HG03103 (cell line): ENCODE results near the gene IQGAP2.
"Not testable (repeated sequence)": the region's sequence is repeated elsewhere in the genome, so short reads cannot be mapped to it uniquely, and the experiment has no call there.

Experiments used
- ATAC-seq: cut with Tn5 transposase; IDR thresholded peaks from one replicate; pipeline ENCODE4 v1.9.1; 2021; ENCODE audit warnings: low read depth; ENCODE audit not compliant: unreplicated experiment

The IQGAP2 gene

DNA sequence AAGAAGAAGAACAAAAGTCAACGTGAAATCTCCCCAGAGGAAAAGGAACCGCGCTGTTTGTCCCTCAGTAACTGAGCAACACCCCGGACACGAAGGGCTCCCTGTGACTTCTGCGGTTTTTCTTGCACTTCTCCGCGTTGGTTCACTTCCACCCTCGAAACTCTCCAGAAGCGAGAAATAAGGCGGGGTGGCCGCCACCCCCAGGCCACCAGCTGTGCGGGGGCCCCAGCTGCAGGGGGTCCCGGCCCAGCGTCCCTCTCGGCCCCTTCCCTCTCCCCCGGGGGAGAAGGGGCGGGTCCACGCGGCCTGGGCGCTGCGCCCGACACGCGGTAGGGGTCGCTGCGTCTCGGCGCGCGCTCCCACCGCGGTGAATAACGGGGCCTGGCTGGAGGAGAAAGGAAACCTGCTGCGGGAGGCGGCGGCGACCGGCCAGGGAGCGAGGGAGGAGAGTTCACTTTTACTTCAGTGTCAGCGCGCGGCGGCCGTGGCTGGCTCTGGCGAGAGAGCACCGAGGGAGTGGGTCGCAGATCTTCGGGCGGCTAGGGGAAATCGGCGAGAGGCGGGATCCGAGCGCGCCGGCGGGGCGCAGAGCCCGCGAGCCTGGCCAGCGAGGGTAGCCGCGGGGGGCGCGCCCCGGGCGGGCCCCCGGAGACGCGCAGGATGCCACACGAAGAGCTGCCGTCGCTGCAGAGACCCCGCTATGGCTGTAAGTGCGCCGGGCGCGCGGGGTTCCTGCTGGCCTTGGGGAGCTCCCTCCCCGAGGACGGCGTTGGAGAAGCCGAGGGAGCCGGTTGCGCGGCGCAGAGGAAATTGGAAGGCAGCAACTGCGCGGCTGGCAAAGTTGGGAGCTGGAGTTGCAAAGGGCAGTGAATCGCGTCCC is at the start of gene IQGAP2:
IQGAP2 (plus strand) TSS at position 400 of the 880 bp plus-strand sequence; CDS start at position 661, 261 bp downstream.
- peak; percentile 49 for ATAC-seq

GRCh38 chr5:76356887-76357286 is 46.2 kb upstream of the IQGAP2 start:
- ATAC-seq = no peak

GRCh38 chr5:76363352-76364225 is 39.5 kb upstream of the IQGAP2 start:
- ATAC-seq = no peak

GRCh38 chr5:76364226-76364589 is 38.9 kb upstream of the IQGAP2 start:
- no peak for ATAC-seq

- no peak for ATAC-seq
These were observed 37.5 kb upstream of the IQGAP2 start for GRCh38 chr5:76365561-76365960.

DNA sequence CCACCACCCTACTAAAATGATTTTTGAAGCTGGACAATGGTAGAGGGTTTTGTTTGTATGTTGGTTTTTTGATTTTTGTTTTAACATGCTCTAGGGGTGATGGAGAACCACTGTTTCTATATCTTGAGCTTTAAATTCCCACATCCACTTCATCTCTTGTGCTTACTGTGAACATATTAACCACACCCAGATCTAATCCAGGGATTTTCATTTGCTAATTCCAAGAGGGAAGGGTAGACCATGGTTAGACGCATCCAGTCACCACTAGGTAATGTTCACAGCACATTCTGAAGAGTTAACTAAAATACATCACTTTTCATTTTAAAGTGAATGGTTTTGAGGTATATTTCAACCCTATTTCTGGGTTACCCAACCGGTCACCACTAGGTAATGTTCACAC is 36.5 kb upstream of the IQGAP2 start:
- no peak for ATAC-seq

- ATAC-seq = no peak
These were observed 35.3 kb upstream of the IQGAP2 start for GRCh38 chr5:76367623-76368371.

DNA sequence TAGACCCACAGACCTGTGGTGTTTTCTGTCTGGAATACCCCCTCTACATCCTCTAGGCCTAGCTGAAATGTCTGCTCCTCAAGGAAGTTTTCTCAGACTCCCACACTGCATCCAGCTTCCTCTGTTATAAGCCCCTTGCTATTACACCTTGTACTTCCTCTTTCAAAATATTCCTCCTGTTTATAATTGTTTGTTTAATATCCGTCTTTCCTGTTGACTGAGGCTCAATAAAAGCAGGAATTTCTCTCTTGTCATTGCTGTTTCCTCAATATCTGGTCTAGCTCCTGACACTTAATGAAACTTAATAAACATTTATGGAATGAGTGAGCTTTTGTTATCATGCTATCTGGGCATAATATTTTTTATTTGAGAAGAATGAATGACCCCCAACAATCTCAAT is 34.1 kb upstream of the IQGAP2 start:
- ATAC-seq = no peak

- not testable (repeated sequence) for ATAC-seq
These were observed 33.4 kb upstream of the IQGAP2 start for GRCh38 chr5:76369668-76370067.

GRCh38 chr5:76371960-76372322 is 31.1 kb upstream of the IQGAP2 start:
- no peak for ATAC-seq

- ATAC-seq = no peak
These were observed 30.6 kb upstream of the IQGAP2 start for GRCh38 chr5:76372323-76373054.

DNA sequence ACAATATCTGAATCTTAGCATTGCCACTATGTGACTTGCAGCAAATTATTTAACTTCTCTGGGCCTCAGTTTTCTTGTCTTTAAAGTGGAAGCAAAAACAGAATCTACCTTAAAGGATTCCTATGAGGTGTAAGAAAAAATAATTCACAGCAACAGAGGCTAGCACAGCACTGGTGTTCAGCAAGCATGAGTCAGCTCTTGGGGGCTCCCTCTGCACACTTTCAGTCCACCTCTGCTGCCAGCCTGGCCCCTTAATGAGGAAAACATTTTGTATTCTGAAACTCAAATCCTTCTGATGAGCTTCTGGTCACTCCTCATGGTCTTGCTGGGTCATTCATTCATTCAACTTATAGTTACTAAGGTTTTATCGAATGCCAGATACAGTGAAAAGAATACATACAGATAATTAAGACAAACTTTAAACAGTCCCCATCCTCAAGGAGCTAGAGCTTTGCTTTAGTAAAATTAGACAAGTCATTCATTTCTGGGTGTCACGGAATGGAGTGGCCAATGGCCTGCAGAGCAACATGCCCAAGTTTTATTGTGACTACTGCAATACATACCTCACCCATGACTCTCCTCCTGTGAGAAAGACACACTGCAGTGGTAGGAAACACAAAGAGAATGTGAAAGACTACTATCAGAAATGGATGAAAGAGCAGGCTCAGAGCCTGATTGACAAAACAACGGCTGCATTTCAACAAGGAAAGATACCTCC is 26.8 kb upstream of the IQGAP2 start:
- ATAC-seq = no peak

DNA sequence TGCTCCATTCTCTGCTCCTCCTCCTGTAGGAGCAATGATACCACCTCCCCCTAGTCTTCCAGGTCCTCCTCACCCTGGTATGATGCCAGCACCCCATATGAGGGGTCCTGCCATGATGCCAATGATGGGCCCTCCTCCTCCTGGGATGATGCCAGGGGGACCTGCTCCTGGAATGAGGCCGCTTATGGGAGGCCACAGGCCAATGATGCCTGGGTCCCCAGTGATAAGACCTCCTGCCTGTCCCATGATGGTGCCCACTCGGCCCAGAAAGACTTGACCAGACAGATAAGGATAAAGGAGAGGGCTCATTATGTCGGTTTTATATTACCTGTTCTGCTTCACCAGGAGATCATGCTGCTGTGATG is 26.2 kb upstream of the IQGAP2 start:
- ATAC-seq = no peak

GRCh38 chr5:76378355-76378754 is 24.7 kb upstream of the IQGAP2 start:
- no peak for ATAC-seq

GRCh38 chr5:76379316-76379715 is 23.8 kb upstream of the IQGAP2 start:
- ATAC-seq = no peak

- no peak for ATAC-seq
These were observed 23.2 kb upstream of the IQGAP2 start for GRCh38 chr5:76379855-76380254.

GRCh38 chr5:76380346-76381066 is 22.6 kb upstream of the IQGAP2 start:
- no peak for ATAC-seq

DNA sequence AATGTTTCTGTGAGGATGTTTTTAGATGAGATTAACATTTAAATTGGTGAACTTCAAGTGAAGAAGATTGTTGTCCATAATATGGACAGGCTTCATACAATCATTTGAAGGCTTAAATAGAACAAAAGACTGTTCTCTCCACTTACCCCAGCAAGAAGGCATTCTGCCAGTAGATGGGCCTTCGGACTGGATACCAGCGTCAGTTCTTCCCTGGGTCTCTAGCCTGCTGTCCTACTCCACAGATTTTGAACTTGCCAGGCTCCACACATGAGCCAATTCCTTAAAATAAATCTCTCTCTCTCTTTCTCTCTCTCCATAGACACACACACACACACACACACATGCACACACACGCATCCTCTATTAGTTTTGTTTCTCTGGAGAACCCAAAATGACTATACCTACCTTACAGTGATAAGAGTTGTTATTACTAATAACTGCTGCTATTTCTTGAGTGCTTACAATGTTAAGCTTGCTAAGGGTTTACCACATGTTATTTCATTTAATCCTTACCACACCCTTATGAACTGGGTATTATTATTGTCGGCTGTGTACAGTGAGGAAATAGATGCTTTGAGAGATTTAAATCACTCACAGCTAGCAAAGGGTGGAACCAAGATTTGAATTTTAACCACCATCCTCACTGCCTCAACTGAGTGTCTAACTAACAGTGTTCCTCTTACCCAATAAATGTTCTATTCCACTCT is 19.8 kb upstream of the IQGAP2 start:
- ATAC-seq = no peak
